Pancreas (tissue), 10 donors: ENCODE results near the gene DSC2. TPM values are rescaled to one million over a fixed set of nuclear protein-coding genes. Genes with fewer than 3 reads are reported as not detected.
"Not testable (repeated sequence)": the region's sequence is repeated elsewhere in the genome, so short reads cannot be mapped to it uniquely, and the experiment has no call there.

Experiments used
- ATAC-seq, 4 donors: fragments of 200-7000 bp; cut with Tn5 transposase; one replicate each; pipeline versions ENCODE4 v1.8.0 to v1.9.1; 2020; ENCODE audit warnings: mild to moderate bottlenecking in 4 of 4, moderate library complexity in 4 of 4
- DNase-seq, 6 donors: peaks; one replicate each; pipeline ENCODE4 v3.0.0-alpha.2; 2020
- FAIRE-seq: peaks from 2 replicates; lab custom pipeline; 2012; peaks lifted over from hg19 to GRCh38; lab: Jason Lieb, UNC
- H3K27ac ChIP-seq, 4 donors: fragments of 200-600 bp; sonication (generic); 1 replicate in 3 of 4; 2 replicates in 1 of 4; pipeline versions ENCODE4 v1.5.0 to v1.8.0; 2020
- H3K27me3 ChIP-seq, 4 donors: fragments of 200-600 bp; one replicate each; pipeline ENCODE4 v1.8.0; 2021
- H3K36me3 ChIP-seq, 3 donors: fragments of 200-600 bp; sonication (generic) in 1 of 3; one replicate each; pipeline versions ENCODE4 v1.5.0 to v1.8.0; 2020 to 2021
- H3K4me1 ChIP-seq, 3 donors: fragments of 200-600 bp; one replicate each; pipeline ENCODE4 v1.8.0; 2021
- H3K4me3 ChIP-seq, 4 donors: fragments of 200-600 bp; sonication (generic) in 2 of 4; one replicate each; pipeline versions ENCODE4 v1.5.0 to v1.8.0; 2020 to 2021
- H3K9me3 ChIP-seq, 4 donors: fragments of 200-600 bp; one replicate each; pipeline ENCODE4 v1.8.0; 2021
- WGBS, 2 donors: extraction: QIAGEN DNeasy Blood & Tissue Kit; methylation state at CpG; one replicate each; pipeline ENCODE4 v1.1.7; 2013; 5-methylcytosine and 5-hydroxymethylcytosine counted together
- intact Hi-C, 3 donors: fragments of 100-400 bp; cut with DNase I; formaldehyde crosslinking; loops; one replicate each; pipeline versions ENCODE4 v1.11.1 to v1.14.2; 2022
- polyA plus RNA-seq, 2 donors: library from polyadenylated mRNA; stranded (reverse); fragments of 200-250 nt; gene quantifications; one replicate each; pipeline ENCODE4 v1.2.3, GENCODE V29; 2013
- total RNA-seq, 6 donors: library from RNA; stranded (reverse); fragmentation: NEBNext Ultra II Directional in 4 of 6; extraction: Animal tissue kit (Norgen Biotek cat#: 25700) in 4 of 6; gene quantifications; one replicate each; pipeline versions ENCODE4 v1.2.1 to v1.2.4, GENCODE V29; 2021 to 2023
- TF ChIP-seq, protein P1 (sequence below), 4 donors: fragments of 200-600 bp; sonication (generic) in 3 of 4; IDR thresholded peaks; one replicate each; pipeline versions ENCODE4 v1.5.0 to v1.8.0; 2021; ENCODE audit warnings: antibody characterized with exemption in 4 of 4
- donor health status: healthy with polysubstance abuse.
- donor health status: DM: no; HTN: no; CAD: no; lungs with moderate emphysema.
- donor health status: DM: no; HTN: no; CAD: no.
- donor health status: control.
- donor health status: control.
- donor health status: Bipolar disorder and iron deficiency.
- donor health status: DM: yes; HTN: yes; CAD: no.
- donor health status: DM: no; HTN: no; CAD: no.
- donor health status: DM: no; HTN: no; CAD: no.
- donor health status: DM: yes; HTN: yes; CAD: no.

DSC2 gene
- total and polyA plus RNA-seq, 8 donors, result 2.7 to 30.3 (median 10.2) TPM

DNA sequence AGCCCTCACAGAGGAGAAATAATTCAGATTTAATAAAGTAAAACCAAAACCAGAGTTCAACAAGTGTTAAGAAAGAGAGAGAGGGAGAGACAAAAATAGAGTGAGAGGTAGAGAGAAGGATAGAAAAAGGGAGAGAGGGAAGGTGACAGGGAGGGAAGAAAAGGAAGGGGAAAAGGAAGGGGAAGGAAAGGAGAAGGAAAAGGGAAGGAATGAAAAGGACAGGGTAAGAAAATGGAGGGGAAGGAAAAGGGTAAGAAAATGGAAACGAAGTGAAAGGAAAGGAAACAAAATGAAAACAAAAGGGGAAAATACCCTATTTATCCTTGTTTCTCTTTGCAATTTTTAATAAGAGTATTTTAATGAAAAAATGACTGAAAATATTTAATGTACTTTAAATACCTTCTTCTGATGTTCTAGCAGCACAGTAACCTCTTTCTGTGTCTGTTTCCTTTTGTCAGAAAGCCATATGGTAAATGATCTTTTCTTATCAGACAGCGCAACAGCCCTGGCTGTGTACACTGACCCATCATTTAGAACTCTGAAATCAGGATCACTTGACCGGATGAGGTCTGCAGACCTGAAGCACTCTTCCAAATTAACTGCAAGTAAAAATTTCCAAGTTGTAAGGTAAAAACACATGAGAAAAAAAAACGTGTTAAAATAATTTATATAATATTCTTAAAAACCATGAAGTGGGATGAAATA lies 71.5 kb downstream of the DSC2 start:
- H3K4me3 ChIP-seq, result no peak overlapping the region
- TF ChIP-seq, protein P1, sequence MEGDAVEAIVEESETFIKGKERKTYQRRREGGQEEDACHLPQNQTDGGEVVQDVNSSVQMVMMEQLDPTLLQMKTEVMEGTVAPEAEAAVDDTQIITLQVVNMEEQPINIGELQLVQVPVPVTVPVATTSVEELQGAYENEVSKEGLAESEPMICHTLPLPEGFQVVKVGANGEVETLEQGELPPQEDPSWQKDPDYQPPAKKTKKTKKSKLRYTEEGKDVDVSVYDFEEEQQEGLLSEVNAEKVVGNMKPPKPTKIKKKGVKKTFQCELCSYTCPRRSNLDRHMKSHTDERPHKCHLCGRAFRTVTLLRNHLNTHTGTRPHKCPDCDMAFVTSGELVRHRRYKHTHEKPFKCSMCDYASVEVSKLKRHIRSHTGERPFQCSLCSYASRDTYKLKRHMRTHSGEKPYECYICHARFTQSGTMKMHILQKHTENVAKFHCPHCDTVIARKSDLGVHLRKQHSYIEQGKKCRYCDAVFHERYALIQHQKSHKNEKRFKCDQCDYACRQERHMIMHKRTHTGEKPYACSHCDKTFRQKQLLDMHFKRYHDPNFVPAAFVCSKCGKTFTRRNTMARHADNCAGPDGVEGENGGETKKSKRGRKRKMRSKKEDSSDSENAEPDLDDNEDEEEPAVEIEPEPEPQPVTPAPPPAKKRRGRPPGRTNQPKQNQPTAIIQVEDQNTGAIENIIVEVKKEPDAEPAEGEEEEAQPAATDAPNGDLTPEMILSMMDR (IDR thresholded peaks at IDR 0.05), result no peak
- no peak for DNase-seq
- 54 to 70% methylated on average over 4 of the region's 4 CpGs for WGBS, 2 donors
- intact Hi-C loops, result no loop called here
- no peak for ATAC-seq
- no peaks in the 10 kb centered on the region for H3K9me3 ChIP-seq
- no peaks in the 10 kb centered on the region for H3K4me1 ChIP-seq
- H3K27me3 ChIP-seq, result no peaks in the 10 kb centered on the region
- no peak for FAIRE-seq
- no peak overlapping the region for H3K27ac ChIP-seq
- H3K36me3 ChIP-seq, result no peaks in the 10 kb centered on the region

DNA sequence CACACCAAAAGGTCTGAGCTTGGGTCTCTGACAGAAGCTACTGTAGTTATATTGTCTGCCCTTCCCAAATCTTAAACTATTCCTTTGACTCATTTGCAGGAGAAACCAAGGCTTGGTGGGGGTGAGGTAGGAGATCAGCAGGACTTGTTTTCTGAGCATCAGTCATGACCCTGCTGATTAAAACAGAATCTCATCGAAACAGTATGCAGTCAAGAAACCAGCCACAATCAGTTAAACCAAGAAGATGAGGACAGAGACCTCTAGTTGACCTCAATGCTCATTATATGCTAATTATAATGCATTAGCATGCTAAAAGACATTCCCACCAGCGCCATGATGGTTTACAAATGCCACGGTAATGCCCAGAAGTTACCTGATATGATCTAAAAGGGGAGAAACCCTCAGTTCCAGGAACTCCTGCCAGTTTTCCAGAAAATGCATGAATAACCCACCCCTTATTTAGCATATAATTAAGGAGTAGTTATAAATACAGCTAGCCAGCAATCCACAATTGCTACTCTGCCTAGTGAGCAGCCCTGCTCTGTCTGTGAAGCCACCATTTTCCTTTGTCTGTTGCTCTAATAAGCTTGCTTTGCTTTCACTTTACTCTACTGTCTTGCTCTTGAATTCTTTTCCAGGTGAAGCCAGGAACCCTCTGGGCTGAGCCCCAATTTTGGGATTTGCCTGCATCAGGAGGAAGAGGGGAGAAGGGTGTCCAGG lies 86.3 kb downstream of the DSC2 start:
- Histone ChIP-seq H3K27ac (no peak overlapping the region), H3K27me3 (no peaks in the 10 kb centered on the region), H3K36me3 (no peaks in the 10 kb centered on the region), H3K4me3 (no peak overlapping the region), H3K4me1 (no peaks in the 10 kb centered on the region), H3K9me3 (no peaks in the 10 kb centered on the region)
- intact Hi-C loops, result no loop called here
- ATAC-seq, result no peak
- FAIRE-seq, result no peak
- TF ChIP-seq, protein P1 (IDR thresholded peaks at IDR 0.05), result no peak
- no peak for DNase-seq
- WGBS, 2 donors, result 89 to 91% methylated on average over 3 of the region's 3 CpGs

DNA sequence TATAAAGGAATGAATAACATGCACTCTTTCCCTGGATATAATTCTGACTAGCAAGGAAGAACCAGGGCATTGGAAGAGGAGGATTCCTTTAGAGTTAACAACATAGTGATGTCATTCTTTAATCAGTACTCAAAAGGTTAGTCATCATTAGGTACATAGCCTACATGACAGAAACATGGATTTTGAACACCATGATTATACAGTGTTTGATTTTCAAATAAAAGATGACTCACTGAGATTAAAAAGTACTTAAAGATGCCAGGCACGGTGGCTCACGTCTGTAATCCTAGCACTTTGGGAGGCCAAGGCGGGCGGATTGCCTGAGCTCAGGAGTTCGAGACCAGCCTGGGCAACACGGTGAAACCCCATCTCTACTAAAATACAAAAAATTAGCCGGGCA lies 90.8 kb downstream of the DSC2 start:
- WGBS, 2 donors, result 71% methylated on average over 7 of the region's 7 CpGs
- FAIRE-seq, H3K4me1 ChIP-seq, H3K27me3 ChIP-seq, intact Hi-C loops, H3K27ac ChIP-seq, H3K36me3 ChIP-seq, DNase-seq, H3K4me3 ChIP-seq, H3K9me3 ChIP-seq: not testable (repeated sequence)
- ATAC-seq, result peak; percentile 72 to 90 (median 86)

DNA sequence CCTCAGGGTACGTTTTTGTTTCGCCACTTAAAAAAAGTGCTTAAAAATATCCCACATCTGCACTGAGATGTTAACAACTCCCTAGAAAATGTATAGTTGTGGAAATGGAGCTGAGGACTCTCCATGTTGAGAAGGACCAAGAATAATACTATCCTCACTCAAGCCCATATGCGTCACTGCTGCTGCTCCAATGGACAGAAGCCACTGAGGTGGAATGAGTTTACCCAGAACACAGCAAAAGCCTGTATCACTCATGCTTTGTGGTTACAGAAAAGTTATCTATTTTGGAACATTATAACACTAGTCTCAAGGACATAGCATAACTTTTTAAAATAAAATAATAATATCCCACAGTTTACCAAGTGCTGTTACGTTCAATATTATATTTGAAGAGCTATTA lies 91.6 kb downstream of the DSC2 start:
- no peaks in the 10 kb centered on the region for H3K4me1 ChIP-seq
- WGBS, 2 donors, result 82 to 95% methylated on average over 4 of the region's 4 CpGs
- TF ChIP-seq, protein P1 (IDR thresholded peaks at IDR 0.05), result no peak
- H3K27ac ChIP-seq, result no peak overlapping the region
- H3K4me3 ChIP-seq, result no peak overlapping the region
- no peak for ATAC-seq
- no peak for FAIRE-seq
- intact Hi-C loops, result no loop called here
- no peaks in the 10 kb centered on the region for H3K27me3 ChIP-seq
- no peaks in the 10 kb centered on the region for H3K9me3 ChIP-seq
- no peaks in the 10 kb centered on the region for H3K36me3 ChIP-seq
- no peak for DNase-seq

Other genes with a start within 250 kb of the DSC2 start
- gene DSC3, start 59.7 kb downstream of the DSC2 start, total RNA-seq, result under 1 TPM in 5 of 6 donors, not detected in 1; 0.04 to 0.12 (median 0.09) TPM
- gene DSC3, start 59.7 kb downstream of the DSC2 start, polyA plus RNA-seq, result under 1 TPM; 0.04 to 0.05 TPM
- gene DSC1, start 60.4 kb upstream of the DSC2 start, total RNA-seq, result not detected
- gene DSC1, start 60.4 kb upstream of the DSC2 start, polyA plus RNA-seq, result not detected
- gene DSG1, start 215.7 kb upstream of the DSC2 start, total RNA-seq, result not detected
- under 1 TPM in 1 of 2 donors, not detected in 1; 0.05 TPM for gene DSG1, start 215.7 kb upstream of the DSC2 start, polyA plus RNA-seq